Measurements from ENCODE around the gene CDC45. TPM values are rescaled to one million over a fixed set of nuclear protein-coding genes. Genes with fewer than 3 reads are reported as not detected.
"Not testable (repeated sequence)": the region's sequence is repeated elsewhere in the genome, so short reads cannot be mapped to it uniquely, and the experiment has no call there.

Gene CDC45
- total RNA-seq, 1 donor from 2014 or later, result 17.2 TPM

DNA sequence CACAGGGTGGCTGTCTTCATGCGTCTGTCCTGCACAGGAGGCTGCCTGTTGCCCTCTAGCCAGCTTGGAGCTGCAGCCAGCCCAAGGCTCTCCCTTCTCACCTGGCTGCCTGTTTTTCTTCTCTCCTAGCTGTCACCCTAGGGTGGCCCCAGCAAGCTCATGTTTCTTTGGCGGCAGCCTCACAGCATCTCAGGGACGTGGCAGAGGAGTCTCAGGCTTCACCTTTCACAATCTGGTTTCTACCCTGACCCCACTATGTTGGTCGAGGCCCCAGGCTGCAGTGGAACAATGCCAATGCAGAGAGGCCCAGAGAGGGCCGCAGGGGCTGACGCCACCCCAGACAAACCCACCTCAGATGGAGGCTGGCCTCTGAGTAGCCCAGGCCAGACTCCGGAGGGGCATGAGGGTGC, 47.0 kb downstream of the CDC45 start:
- DNase-seq (ENCODE audit: low read depth in 2 of 2), result no peak

DNA sequence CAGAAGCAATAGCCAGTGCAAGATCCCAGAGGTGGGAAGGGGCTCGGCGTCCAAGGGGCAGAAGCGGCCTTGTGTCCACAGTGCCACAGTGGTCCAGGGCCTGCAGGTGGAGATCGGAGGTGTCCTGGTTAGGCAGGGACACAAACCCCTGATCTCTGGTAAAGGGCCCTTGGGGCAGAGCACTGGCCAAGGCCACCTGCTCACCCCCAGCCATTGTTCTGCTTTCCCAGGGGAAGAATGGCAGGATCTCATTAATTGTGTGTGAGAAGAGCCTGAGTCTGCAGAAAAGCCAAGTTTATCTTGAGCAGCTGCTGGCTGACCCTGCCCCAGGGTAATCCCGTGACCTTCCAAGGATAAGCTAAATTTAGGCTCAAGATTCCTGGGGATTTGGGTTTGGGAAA, 47.6 kb downstream of the CDC45 start:
- peak in 1 of 2 donors; percentile 46 for DNase-seq (ENCODE audit: low read depth in 2 of 2)

DNA sequence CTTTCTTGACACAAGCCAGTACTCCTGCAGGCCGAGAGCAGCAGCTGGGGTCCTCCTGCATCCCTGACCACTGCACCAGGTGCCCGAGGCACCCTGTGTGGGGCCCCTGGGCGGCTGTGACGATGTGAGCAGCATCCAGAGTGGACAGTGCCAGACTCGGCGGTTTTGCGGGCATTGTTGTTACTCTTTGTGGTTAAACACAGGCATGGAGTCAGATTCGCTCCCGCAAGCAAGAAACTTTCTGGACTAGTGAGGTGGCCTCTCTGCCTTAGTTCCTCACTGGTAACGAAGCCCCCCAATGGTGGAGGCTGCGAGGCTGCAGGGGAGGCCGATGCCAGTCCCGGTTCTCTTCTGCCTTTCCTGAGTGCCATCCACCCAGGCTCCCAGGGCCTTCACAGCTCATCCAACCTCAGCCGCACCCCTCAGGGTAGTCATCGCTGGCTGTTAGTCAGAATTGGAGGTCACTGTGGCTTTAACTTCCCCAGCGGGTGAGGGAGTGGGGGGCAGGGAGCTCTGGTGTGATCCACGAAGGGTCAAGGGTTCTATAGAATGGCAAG, 48.2 kb downstream of the CDC45 start:
- DNase-seq (ENCODE audit: low read depth in 2 of 2), result no peak

DNA sequence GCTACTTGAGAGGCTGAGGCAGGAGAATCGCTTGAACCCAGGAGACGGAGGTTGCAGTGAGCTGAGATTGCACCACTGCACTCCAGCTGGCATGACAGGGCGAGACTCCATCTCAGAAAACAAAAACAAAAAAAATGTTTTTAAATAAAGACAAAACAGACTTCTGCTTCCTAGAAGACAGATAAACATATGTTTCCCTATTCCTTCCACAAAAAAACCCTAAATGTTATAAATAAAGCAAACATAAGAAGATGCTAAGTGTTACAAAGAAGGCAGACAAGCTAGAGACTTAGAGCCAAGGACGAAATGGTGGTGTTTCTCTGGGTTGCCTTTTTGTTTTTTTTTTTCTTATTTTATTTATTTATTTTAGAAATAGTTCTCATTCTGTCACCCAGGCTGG, 50.1 kb downstream of the CDC45 start:
- DNase-seq (ENCODE audit: low read depth in 2 of 2), result no peak

DNA sequence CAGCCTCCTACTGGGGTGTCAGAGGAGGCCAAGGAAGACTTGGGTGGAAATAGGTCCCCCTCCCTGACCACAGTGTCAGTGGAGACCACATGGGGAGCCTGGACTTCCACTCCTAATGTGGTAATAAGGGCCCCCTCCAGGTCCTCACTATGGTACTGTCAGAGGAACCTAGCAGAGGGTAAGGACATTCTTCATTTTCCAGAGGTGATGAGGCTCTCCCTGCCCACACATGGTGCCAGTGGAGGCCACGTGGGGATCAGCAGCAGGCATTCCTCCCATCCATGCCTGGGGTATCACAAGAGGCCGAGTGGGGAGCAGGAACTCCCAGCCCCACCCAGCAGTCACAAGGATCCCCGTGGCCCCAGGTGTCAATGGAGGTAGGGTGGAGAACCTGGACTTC, 51.0 kb downstream of the CDC45 start:
- no peak for DNase-seq (ENCODE audit: low read depth in 2 of 2)

DNA sequence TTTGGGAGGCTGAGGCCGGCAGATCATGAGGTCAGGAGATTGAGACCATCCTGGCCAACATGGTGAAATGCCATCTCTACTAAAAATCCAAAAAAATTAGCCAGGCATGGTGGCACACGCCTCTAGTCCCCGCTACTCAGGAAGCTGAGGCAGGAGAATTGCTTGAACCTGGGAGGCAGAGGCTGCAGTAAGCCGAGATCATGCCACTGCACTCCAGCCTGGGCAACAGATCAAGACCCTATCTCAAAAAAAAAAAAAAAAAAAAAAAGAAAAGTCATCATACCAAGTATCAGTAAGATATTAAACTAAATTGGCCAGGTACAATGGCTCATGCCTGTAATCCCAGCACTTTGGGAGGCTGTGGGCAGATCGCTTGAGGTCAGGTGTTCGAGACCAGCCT, 51.6 kb downstream of the CDC45 start:
- not testable (repeated sequence) for DNase-seq (ENCODE audit: low read depth in 2 of 2)

DNA sequence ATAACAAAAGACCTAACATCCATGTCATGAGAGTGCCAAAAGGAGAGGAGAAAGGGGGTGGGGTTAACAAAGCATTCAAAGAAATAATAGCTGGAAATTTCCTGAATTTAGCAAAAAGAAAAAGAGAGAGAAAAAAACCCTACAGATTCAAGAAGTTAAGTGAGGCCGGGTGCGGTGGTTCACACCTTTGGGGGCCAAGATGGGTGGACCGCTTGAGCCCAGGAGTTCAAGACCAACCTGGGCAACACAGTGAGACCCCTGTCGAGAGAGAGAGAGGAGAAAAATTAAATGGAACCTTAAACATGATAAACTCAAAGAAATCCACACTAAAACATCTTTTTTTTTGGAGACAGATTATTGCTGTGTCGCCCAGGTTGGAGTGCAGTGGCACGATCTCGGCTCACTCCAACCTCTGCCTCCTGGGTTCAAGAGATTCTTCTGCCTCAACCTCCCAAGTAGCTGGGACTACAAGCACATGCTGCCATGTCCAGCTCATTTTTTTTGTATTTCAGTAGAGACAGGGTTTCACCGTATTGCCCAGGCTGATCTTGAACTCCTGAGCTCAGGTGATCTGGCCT, 53.4 kb downstream of the CDC45 start:
- no peak for DNase-seq (ENCODE audit: low read depth in 2 of 2)

DNA sequence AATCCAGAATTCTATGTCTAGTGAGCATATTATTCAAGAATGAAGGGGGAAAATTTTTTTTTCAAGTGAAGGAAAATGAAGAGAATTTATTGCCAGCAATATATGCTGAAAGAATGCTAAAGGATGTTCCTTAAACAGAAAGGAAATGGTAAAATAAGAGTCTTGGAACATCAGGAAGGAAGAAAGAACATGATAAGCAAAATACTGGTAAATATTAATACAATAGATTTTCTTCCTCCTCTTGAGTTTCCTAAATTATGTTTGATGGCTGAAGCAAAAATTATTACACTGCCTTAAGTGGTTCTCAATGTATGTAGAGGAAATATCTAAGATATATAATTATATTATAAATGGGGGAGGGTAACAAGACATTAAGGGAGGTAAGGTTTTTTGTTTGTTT, 54.1 kb downstream of the CDC45 start:
- DNase-seq (ENCODE audit: low read depth in 2 of 2), result no peak

DNA sequence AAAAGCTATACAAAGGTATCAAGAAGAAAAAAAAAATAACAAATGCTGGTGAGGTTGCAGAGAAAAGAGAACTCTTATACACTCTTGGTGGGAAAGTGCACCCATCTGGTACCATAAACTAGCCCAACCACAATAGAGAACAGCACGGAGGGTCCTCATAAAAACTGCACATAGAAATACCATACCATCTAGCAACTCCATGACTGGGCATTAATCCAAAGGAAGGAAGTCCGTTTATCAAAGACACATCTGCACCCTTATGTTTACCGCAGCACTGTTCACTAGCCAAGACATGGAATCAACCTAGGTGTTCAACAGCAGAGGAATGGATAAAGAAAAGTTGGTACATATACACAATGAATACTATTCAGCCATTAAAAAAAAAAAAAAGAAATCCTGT, 55.3 kb downstream of the CDC45 start:
- peak in 1 of 2 donors; percentile 65 for DNase-seq (ENCODE audit: low read depth in 2 of 2)

DNA sequence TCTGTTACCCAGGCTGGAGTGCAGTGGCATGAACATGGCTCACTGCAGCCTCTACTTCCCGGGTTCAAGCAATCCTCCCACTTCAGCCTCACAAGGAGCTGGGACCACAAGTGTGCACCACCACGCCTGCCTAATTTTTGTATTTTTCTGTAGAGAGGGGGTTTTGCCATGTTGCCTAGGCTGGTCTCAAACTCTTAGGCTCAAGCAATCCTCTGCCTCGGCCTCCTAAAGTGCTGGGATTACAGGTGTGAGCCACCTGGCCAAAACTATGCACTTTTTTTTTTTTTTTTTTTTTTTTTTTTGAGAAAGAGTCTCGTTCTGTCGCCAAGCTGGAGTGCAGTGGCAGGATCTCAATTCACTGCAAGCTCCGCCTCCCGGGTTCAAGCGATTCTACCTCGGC, 56.8 kb downstream of the CDC45 start:
- no peak for DNase-seq (ENCODE audit: low read depth in 2 of 2)

DNA sequence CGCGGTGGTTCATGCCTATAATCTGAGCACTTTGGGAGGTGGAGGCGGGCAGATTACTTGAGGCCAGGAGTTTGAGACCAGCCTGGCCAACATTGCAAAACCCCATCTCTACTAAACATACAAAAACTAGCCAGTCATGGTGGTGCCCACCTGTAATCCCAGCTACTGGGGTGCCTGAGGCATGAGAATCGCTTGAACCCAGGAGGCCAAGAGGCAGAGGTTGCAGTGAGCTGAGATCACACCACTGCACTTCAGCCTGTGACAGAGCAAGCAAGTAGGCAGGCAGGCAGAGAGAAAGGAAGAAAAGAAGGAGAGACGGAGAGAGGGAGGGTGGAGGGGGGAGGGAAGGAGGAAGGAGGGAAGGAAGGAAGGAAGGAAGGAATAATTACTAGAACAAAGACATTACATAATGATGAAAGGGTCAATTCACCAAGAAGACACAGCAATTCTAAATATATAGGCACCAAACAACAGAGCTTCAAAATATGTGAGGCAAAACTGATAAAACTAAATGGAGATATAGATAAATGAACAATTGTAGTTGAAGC, 58.3 kb downstream of the CDC45 start:
- no peak for DNase-seq (ENCODE audit: low read depth in 2 of 2)

DNA sequence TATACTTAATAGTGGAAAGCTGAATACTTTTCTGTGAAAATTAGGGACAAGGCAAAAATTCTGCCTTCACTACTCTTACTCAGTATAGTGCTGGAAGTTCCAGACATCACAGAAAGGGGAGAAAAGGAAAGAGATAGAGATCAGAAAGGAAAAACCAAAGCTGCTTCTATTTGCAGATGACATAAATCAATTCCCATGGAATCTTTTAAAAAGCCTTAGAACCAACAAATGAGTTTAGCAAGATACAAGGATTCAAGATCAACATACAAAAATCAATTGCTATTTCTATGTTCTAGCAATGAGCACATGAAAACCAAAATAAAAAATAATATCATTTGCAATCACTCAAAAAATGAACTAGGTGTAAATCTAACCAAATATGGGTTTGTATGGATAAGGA, 60.7 kb downstream of the CDC45 start:
- no peak for DNase-seq (ENCODE audit: low read depth in 2 of 2)

DNA sequence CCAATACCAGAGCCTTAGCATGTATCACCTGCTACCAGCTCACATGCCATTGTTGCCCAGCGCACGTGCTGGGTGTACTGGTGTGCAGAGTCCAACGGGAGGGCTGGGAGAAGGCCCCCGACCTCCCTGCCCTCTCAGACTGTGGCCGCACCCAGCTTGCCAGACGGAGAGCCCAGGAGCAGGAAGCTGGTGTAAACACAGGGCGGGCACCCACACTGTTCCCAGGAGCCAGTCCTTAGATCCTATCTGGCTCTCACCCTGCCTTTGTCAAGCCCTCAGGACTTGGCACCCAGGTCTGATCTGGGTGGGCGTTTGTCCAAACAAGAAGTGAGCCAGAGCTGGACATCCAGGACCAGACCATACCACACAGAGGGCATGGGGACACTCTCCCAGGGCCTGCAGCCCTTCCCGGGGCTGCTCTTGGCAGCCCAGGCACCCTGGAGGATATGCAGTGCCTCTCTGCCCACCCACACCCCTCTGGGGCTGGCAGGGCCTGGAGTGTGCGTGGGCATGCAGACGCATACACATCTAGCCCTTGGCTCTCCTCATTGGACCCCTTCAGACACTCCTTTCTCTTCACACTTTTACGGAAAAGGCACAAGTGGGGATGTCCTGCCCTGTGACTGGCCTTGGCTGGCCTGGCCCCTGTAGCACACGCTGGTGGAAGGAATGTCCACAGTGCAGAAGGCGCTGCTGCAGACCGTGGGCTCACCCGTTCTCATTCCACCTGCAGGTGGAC, 64.4 kb downstream of the CDC45 start:
- no peak for DNase-seq (ENCODE audit: low read depth in 2 of 2)

DNA sequence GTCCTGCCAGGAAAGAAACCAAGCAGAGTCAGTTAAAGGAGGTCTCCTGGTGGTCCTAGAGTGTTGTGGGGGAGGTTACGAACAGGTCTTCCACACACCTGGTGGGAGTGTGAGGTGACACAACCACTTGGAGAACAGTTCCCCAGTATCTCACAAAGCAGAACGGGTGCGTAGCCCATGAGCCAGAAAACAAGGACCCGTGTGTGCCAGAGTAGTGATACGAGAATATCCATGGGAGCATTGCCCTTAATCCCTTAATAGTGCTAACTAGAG, 66.2 kb downstream of the CDC45 start:
- DNase-seq (ENCODE audit: low read depth in 2 of 2), result no peak

DNA sequence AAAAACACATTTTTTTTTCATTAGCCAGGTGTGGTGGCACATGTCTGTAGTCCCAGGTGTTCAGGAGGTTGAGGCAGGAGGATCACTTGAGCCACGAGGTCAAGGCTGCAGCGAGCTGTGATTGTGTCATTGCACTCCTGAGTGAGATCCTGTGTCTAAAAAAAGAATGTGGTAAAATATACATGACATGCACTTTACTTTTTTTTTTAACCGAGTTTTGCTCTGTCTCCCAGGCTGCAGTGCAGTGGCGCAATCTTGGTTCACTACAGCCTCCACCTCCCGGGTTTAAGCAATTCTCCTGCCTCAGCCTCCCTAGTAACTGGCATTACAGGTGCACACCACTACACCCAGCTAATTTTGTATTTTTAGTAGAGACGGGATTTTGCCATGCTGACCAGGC, 67.0 kb downstream of the CDC45 start:
- no peak for DNase-seq (ENCODE audit: low read depth in 2 of 2)

DNA sequence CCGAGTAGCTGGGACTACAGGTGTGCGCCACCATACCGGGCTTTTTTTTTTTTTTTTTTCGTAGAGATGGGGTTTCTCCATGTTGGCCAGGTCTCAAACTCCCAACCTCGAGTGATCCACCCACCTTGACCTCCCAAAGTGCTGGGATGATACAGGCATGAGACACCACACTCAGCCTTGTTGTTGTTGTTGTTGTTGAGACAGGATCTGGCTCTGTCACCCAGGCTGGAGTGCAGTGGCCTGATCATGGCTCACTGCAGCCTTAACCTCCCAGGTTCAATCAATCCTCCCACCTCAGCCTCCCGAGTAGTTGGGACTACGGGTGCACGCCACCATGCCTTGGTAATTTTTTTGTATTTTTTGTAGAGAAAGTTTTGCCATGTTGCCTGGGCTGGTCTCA, 67.9 kb downstream of the CDC45 start:
- no peak for DNase-seq (ENCODE audit: low read depth in 2 of 2)

DNA sequence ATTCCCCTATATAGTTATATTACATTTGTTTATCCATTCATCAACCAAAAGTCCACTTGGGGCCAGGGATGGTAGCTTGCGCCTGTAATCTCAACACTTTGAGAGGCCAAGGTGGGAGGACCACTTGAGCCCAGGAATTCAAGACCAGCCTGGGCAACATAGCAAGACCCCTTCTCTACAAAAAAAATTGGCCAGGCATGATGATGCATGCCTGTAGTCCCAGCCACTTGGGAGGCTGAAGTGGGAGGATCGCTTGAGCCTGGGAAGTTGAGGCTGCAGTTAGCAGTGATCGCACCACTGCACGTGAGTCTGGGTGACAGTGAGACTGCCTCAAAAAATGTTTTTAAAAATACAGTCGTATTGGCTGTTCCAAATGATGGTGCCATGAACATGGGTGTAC, 68.7 kb downstream of the CDC45 start:
- not testable (repeated sequence) for DNase-seq (ENCODE audit: low read depth in 2 of 2)

DNA sequence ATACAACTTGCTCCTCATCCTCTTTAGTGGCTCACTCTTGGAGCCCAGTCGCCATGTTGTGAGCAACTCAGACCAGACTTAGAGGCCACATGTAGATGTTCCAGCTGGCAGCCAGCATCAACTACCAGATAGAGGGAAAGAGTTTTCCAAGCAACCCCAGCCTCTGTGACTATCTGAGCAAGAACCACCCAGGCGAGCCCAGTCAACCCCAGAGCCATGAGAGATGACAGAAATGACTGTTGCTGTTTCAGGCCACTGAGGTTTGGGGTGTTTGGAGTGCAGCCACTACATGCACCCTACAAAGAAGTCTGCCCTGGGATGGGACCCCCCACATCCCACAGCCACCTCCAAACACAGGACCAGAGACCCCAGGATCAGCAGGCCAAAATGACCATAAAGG, 69.2 kb downstream of the CDC45 start:
- DNase-seq (ENCODE audit: low read depth in 2 of 2), result no peak

DNA sequence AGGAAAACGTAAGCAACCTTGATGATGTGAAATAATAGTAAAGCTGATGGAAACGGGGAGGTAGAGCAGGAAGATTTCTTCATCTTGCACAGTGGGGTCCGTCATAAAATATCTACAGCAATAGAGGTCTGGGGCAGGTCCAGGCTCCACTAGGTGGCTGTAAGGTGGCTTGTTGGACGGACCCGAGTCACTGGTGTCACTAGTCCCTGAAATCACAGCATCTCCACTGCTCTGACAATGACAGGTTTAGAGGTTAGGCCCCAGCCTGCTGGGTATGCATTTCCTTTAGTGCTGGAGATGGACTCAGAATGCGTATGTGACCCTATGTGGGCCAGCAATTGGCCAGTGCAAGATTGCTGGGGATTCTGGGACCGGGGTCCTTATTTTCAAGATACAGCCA, 69.7 kb downstream of the CDC45 start:
- no peak for DNase-seq (ENCODE audit: low read depth in 2 of 2)

DNA sequence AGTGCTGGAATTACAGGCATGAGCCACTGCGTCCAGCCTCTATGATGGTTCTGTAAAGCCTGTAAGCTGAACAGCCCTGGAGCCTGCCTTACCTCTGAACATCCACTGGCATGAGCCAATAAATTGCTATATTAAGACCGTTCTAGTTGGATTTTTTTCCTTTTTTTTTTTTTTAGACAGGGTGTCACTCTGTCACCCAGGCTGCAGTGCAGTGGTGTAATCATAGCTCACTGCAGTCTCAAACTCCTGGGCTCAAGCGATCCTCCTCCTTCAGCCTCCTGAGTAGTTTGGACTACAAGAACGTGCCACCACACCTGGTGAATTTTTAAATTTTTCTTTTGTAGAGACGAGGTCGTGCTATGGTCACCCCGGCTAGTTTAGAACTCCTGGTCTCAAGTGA, 70.7 kb downstream of the CDC45 start:
- DNase-seq (ENCODE audit: low read depth in 2 of 2), result no peak

DNA sequence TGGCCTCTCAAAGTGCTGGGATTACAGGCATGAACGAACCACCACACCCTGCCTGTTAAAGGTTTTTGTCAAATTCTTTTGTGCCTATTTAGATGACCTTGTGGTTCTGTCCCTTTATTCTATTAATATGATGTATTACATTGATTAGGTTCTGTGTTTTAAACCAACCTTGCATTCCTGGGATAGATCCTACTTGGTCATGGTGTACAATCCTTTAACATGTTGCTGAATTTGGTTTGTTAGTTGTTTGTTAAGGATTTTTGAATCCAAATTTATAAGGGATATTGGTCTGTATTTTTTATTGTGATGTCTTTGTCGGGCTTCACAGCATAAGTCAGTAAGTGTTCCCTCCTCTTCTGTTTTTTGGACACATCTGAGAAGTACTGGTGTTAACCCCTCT, 73.5 kb downstream of the CDC45 start:
- DNase-seq (ENCODE audit: low read depth in 2 of 2), result no peak

DNA sequence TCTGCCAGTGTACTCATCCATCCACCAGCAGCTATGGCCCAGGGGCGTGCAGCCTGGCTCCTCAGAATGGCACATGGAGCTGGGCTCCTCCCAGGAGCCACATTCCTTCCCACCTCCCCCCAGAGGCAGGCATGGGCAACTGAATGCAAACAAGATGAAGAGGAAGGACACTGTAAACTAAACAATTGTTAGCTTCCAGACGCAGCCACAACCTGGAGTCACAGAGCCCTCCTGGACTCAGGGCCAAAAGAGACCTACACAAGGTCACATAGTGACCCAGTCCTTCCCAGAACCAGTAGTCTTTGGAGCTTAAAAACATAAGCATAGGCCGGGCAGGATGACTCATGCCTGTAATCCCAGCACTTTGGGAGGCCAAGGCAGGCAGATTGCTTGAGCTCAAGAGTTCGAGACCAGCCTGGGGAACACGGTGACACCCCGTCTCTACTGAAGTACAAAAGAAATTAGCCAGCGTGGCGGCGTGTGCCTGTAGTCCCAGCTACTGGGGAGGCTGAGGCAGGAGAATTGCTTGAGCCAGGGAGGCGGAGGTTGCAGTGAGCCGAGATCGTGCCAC, 75.2 kb downstream of the CDC45 start:
- DNase-seq (ENCODE audit: low read depth in 2 of 2), result peak in 1 of 2 donors; percentile 59

DNA sequence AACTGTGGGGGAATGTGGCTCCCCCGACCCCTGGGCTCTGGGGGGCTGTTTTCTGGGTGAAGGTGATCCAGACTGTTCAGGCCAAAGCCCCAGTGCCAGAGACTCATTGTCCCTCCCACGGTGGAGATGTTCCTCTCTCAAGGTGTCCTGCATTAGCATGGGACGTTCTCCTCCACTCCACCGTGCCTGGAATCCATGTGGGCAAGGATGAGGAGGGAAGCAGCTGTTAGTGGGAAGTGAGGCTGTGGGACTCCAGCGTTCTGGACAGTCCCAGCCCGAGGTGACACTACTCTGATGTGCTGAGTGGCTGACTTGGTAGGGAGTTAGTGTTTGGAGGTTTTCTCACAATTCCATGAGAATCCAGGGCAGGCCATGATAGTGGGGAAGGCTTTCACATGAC, 75.9 kb downstream of the CDC45 start:
- no peak for DNase-seq (ENCODE audit: low read depth in 2 of 2)

Measured in dermis microvascular lymphatic vessel endothelial cell (primary cell).